Skin of body (tissue), 2 donors: Measurements from ENCODE around the gene EXOC4. TPM values are rescaled to one million over a fixed set of nuclear protein-coding genes. Genes with fewer than 3 reads are reported as not detected.
"Not testable (repeated sequence)": the region's sequence is repeated elsewhere in the genome, so short reads cannot be mapped to it uniquely, and the experiment has no call there.

Experiments used
- DNase-seq: peaks from one replicate; lab custom pipeline; 2025; lab: John Stamatoyannopoulos, UW
- total RNA-seq: library from RNA; depleted of rRNA; stranded (reverse); fragments of >200 nt; gene quantifications from one replicate; pipeline ENCODE4 v1.2.3, GENCODE V29; 2014

The EXOC4 gene
- total RNA-seq, 1 donor from 2014 or later = 96.4 TPM

DNA sequence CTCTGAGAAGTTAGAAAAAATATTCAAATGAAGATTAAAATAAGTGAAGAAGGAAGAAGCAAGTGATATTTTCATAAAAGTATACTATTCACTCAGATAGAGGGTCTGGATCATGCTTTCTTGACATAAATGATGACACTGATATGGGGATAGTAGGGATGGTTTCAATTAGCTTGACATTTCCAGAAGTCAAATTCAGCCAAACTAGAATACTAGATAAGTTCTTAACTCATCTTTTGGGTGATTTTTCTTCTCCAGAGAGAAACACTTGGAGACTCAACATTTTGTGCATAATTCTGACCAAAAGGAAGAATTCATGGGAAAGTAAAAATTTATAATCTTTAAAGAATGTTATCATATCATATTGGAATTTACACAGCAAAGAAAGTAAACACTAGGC is 722.3 kb downstream of the EXOC4 start:
- DNase-seq = no peak

DNA sequence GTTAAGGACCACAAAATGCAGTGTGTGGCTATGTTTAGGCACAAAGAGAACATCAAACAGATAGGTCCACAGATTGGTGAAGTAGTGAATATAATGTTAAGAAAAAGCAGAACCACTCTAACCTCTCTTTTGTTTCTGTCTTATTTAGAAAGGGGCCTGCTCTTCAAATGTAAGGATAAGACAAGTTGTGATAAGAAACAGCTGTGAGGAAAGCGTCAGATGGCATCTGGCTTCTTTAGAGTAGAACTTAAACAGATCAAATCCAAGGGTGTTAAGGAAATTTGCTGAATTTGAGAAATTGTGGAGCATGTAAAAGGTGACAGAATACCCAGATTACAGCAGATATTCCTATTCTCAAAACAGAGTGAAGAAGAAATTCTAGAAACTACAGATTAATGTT is 723.3 kb downstream of the EXOC4 start:
- no peak for DNase-seq

DNA sequence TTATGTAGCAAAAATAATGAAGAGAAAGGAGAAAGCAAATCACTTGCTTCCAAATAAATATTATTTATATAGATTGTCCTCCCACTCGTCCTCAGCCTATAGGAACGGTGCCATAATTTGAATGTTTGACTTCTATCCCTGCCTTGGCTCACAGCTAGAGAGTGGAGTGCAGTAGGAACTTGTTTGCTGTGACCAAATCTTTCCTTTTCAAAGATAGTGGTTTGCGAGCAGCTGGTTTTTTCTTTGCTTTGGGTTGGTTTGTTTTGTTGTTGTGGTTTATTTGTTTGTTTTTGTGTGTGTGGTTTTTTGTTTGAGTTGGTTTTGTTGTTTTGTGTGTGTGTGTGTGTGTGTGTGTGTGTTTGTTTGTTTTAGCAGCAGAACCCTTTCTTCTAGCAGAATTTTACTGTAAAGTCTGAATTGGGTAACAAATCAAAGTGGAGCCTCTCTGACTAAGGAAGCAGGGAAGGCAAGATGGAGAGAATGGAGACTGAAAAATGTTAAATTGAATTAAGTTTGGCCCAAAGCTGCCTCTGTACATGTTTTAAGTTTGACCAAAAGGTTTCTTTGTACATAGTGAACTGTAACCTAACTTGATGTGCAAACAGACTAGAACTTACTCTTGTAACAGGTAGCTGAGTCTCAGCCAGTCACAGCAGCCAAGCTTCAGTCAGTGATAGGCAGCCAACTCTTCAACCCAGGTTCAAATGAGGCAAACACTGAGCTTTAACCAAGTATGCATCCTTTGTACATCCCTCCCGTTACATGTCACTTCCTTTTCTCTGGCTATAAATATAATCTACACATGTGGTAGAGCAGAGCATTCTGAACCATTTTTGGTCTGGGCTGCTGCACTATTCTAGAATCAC is 724.8 kb downstream of the EXOC4 start:
- no peak for DNase-seq

GRCh38 chr7:133978502-133979295 is 725.8 kb downstream of the EXOC4 start:
- DNase-seq = no peak

DNA sequence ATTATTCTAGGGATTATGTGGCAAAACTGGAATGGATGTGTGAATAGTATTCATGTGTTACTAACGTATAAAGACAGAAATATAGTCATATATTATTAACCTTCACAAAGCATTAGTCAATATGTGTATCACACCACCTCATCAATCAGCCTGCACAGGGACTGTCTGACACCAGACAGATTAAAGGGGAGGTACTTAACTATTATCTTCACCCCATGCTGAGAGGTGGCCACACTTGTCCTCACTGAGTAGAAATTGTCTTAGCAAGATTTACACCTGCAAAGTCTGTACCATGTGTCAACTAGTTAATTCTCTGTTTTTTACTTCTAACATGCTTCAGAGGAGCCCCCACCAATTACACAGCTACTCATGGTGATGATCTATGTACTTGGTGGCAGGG is 727.9 kb downstream of the EXOC4 start:
- no peak for DNase-seq

GRCh38 chr7:133983685-133984419 is 731.0 kb downstream of the EXOC4 start:
- DNase-seq = no peak

DNA sequence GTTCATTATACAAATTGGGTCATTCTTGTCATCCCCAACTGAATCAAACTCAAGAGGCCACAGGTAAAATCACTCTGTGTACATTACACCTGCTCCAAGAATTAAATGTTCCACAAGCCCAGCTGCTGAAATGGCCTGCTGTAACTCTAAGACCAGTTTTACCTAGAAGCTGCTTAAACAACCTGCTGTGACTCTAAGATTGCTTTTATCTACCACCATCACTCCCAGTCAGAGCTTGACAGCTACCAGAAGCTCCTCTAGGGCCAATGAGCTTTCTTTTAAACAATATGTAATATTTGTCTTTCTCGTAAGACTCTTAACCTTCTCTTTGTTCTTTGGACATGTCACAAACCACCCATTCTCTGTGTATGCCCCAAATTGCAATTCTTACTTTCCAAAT is 732.4 kb downstream of the EXOC4 start:
- DNase-seq = no peak

GRCh38 chr7:133987582-133987981 is 734.7 kb downstream of the EXOC4 start:
- DNase-seq = no peak

- no peak for DNase-seq
Measured at GRCh38 chr7:133993547-133993946, 740.7 kb downstream of the EXOC4 start.

GRCh38 chr7:133994100-133994499 is 741.2 kb downstream of the EXOC4 start:
- DNase-seq = not testable (repeated sequence)

- no peak for DNase-seq
Measured at GRCh38 chr7:133997463-133997862, 744.6 kb downstream of the EXOC4 start.

DNA sequence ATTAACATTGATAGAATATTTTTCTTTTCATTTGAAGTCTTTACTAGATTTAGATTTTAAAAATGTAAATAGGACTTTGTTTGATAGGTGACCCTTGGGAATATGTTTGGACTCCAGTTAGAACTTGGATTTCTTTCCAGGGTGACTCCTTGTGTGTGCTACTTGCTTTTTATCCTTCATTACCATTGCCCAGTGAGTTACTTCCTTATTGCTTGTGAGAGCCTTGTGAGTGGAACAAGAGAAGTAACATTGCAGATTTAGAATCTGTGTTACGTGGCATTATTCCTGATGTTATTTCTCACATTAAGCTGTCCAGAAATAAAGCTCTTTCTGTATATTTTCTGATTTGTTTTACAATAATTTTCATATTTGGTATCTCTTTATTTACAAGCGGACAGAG is 746.3 kb downstream of the EXOC4 start:
- DNase-seq = no peak

DNA sequence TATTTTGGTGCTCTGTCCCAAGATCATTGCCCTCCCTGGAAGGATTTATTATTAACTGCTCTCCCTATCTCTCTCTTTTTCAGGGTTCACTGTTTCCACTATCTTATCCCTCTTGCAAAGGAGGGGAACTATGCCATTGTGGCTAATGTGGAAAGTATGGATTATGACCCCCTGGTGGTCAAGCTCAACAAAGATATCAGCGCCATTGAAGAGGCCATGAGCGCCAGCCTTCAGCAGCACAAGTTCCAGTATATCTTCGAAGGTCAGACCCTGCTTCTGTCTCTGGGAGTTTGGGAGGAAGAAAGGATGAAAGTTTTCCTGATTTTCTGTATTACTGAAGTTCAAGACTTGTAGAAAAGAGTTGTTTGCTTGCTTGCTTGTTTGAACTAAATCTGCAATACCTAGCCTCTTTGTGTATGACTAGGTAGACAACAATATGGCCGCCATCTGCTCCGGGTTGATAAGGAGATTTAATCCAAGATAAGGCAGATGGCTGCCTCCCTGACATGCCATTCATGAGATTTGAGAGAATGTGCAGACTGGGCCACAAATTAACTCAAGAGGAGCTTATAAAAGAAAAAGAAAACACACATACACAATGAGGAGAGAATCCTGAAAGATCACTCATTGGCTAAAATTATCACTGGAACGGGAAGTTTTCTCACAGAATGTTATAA is 752.1 kb downstream of the EXOC4 start:
- DNase-seq = no peak

DNA sequence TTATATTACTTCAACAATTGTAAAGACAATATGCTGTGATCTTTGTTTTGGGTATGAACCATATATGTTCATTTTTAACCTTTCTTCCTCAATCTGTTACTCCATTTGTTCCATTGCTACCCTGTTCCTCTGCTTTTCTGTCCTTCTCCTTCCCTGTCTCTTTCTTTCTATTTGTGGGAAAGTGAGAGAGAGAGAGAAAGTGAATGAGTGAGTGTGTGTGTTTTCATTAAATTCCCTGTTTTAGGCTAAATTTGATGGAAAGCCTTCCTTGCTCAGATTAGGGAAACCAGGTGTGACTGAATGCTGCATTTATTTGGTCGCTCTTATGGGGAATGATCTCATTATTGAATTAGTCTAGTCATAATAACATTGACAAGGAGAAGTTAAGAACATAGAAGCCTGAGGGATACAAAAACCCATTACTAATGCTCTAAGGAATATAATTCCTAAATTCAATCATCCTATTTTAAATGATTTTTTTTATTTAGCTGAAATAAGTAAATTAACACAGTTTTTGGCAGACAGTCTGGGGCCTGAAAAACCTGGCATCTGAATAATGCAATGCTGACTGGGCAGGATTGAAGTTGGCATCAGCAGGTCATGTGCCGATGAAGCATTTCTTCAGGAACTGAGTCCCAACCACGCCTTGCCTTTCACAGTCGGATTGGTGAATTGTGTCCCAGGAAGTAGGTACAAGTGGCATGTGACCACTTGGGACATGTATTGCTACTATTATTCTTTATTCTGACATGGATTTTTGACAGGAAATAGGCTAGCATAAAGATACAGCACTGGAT is 756.6 kb downstream of the EXOC4 start:
- DNase-seq = no peak

DNA sequence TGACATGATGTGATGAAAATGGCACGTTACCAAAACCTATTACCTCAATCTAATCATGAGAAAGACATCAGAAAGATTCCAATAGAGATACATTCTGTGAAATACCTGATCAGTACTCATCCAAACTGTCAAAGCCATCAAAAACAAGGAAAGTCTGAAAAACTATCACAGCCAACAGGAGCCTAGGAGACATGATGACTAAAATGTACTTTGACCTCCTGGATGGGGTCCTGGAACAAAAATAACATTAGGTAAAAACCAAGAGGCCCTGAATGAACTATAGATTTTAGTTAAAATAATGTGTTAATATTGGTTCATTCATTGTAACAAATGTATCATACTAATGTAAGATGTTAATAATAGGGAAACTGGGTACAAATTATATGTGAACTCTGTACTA is 760.4 kb downstream of the EXOC4 start:
- no peak for DNase-seq

DNA sequence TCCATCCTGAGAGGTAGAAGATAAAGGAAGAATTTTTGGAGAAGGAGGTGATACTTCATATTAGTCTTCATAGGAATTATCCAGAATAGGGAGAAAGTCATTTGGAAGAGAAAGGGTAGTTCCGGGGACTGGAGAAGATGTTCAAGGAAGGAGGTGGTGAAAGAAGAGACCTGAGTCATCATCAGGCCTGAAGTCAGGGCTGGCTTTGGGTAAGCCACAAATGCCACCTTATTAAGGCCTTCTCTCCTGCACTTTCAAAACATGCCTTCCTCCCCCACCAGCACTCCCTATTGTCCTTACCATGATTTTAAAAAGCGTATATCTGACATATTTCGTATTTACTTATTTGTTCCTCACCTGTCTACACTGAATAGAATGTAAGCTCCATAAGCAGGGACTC is 762.1 kb downstream of the EXOC4 start:
- no peak for DNase-seq

DNA sequence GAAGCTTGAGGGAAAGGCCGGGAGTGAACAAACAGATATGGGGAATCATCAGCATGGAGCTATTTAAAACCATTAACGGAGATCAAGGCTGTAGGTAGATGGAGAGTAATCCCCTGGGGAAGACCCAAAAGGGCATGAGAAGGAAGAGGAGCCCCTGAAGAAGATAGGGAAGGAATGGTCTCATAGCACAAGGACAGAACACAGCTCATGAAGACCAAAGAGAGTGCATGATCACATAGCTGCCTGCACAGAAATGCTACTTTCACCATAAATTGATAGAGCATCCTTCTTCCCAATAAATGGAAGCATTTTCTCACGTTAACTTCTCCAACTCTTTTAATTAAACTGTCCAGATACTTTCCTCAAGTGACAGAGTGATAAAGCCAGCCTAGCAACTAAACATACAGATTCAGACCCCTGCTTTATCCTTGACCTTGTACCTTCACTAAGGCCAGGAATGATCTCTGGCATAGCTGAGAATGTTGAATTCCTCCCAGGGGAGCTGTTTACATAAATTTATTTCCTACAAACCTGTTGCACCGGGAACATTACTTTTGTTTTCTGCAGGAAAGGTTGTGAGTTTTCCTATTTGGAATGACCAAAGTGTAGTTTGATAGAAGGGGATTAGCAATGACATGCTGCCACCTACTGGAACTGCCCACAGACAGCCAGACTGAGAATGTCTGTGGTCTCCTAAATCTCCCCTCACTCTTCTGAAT is 763.5 kb downstream of the EXOC4 start:
- DNase-seq = peak; percentile 5

DNA sequence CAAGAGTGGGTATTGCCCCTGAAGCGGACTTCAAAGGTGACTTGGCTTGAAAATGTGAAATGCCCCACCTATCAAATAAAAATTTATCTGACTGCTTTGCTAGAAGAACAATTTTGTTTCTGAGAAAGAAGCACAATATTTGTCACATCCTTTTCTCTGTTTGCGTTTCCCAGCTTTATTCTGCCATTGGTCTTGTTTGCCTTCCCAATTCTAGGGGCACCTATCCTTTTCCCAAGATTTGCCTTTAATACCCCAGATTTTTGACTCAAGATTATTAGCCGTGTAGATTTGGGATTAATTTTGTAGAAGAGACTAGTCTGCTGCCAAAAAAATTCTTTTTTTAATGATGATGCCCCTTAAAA is 764.0 kb downstream of the EXOC4 start:
- DNase-seq = no peak

DNA sequence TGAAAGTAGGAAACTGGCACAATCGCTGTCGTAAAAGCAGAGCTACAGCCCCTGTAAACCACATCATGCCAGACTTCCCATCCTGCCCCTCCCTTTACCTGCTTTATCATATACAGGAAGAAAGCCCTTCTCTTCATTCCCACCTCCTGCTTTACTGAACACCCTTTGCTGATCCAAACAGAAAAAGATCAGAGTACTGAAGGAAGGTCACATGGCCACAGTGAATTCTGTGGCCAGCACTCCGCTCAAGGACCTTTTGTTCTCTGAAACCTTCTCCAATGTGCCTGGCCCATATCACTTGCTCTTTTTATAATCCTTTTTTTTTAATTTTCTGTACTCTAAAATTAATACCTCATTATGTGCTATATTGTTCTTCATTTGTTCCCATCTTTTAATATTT is 765.4 kb downstream of the EXOC4 start:
- no peak for DNase-seq

DNA sequence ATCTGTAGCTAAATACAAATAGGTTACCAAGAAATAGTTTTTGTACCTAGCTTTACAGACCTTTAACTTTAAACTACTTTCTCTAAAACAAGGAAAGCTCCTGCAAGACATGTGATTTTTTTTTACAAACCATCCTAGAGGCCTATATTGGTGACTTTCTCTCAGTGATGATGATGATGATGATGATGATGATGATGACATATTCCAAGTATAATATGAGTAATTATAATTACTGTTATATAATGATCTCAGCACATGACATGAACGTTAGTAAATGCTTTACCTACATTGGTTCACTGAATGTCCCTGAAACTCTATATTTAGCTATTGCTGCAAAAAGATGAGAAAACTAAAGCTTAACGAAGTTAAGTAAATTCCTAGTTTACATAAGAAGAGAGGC is 766.4 kb downstream of the EXOC4 start:
- no peak for DNase-seq
